ENCODE results near the gene CCDC187.
"Not testable (repeated sequence)": the region's sequence is repeated elsewhere in the genome, so short reads cannot be mapped to it uniquely, and the experiment has no call there.

Gene CCDC187

DNA sequence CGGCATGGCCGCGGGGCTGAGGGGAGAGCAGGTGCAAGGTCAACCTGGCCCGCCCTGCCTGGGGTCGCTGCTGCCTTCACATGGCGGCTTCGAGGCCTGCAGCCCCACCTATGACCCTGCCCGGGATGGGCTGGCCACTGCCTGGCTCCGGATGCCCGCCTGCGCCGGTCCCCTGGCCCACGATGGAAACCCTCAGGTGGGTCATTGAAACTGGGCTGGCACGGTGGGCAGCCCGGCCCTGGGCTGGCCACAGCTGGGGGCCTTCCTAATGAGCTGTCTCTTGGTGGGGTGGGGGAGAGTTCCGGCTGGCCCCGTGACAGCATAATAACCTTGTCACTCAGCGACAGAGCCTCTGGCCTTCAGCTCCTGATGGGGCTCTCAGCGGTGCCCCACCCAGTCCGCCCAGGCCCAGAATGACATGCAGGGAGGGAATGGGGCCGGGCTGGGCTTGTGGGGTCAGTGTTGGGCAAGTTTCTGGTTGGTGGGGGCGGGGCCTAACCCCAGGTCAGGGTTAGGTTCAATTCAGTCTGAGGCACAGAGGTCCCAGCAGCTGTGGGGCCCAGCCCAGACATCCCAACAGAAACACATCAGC is at the start of gene CCDC187:
CCDC187 (minus strand) TSS at position 270 of the 592 bp plus-strand sequence; CDS start at position 6, 264 bp downstream.
- DNase-seq (ENCODE audit: low read depth): no peak

DNA sequence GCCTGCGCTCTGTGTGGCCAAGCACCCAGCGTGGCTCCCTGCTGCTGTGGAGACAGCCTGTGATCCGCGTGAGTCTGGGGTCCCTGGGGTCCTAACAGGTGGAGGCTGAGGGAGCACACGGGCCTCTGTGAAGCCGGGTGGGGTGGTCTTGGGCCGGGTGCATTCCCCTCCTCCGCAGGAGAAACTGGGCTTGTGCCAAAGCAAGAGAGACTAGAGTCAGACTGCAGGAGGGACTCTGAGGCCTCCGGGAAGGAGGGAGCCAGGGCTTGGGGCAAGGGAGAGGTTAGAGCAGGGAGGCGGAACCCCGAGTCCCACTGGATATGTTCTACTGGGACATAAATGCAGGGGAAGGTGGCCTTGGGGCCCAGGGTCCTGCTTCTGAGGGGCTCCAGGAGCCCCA is 49.2 kb upstream of the CCDC187 start:
- no peak for DNase-seq (ENCODE audit: low read depth)

DNA sequence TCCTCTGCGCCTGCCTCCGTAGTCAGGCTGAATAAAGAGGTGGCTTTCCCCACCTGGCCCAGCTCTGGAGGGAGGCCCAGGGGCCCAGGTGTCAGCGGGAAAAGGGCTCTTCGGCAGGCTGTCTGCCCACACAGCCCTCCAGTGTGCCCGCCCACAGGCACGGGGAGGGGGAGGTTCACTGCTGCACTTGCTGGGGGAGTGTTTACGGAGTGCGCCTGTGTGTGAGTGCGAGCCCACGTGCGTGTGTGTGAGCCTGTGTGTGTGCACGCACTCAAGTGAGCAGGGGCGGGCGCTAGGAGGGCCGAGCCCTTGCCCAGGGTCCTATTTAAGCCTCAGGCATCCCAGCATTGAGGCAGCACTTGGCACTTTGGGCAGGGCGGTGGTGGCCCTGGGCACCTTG is 48.8 kb upstream of the CCDC187 start:
- no peak for DNase-seq (ENCODE audit: low read depth)

DNA sequence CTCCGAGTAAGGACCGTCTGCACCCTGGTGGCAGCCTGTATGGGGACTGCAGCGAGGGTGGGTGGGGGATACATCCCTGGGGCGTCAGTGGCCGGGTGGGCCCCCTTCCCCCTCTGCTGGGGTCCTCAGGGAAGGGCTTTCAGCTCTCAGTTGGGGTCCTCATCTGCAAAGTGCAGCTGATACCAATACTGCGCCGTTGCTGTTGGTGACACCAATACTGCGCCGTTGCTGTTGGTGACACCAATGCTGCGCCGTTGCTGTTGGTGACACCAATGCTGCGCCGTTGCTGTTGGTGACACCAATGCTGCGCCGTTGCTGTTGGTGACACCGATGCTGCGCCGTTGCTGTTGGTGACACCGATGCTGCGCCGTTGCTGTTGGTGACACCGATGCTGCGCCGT is 48.0 kb upstream of the CCDC187 start:
- DNase-seq (ENCODE audit: low read depth): not testable (repeated sequence)

DNA sequence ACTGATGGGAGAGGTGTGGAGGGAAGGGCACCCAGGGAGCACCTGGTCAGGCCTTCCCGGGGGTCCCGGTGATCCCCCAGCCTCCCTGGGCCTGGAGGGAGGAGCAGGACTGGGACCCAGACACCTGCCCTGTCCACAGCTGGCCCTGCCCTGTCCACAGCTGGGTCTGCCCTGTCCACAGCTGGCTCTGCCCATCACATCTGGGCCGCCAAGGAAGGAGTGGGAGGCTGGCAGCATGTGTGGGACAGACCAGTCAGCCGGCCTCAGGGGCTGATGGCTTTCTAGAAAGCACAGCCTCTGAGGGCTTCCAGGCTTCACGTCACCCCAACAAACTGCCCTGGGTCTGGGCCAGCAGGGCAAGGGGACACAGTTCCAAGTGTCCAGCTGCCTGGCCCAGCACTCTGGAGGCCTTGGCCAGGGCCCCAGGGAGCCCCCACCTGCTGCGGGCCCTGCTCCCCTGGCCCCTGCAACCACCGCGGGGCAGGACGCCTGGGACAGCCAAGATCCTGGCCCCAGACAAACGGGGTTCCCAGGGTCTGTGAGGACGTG is 47.4 kb upstream of the CCDC187 start:
- no peak for DNase-seq (ENCODE audit: low read depth)

DNA sequence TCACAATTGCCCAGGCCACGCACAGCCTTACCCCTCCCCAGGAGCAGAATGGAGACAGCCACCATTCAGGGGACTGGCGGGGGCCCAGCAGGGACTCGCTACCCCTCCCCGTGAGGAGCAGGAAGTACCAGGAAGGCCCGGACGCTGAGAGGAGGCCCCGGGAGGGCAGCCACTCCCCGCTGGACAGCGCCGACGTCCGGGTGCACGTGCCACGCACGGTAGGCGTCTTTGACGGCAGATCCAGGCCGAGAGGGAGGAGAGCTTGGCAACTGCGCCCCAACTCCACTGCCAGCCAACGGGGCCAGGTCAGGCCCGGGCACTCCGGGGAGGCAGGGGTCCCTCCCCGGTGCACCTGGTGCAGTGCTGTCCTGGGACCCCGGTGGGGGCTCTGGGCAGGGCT is 45.7 kb upstream of the CCDC187 start:
- DNase-seq (ENCODE audit: low read depth): no peak

DNA sequence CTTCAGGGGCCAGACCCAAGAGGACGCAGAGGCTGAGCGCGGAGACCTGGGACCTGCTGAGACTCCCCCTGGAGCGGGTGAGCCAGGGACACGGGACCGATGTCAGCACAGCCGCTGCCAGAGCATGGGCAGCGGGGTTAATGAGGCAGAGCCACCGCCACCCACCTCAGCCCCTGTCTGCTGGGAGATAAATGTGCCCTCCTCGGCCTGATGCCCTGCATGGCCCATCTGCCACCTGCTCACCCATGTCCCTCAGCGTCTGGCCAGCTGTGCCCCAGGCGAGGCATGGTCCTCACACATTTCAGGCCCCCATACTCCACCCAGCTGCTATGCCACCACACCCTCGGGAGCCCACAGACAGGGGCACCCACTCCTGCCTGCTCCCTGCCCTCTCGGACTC is 44.8 kb upstream of the CCDC187 start:
- no peak for DNase-seq (ENCODE audit: low read depth)

DNA sequence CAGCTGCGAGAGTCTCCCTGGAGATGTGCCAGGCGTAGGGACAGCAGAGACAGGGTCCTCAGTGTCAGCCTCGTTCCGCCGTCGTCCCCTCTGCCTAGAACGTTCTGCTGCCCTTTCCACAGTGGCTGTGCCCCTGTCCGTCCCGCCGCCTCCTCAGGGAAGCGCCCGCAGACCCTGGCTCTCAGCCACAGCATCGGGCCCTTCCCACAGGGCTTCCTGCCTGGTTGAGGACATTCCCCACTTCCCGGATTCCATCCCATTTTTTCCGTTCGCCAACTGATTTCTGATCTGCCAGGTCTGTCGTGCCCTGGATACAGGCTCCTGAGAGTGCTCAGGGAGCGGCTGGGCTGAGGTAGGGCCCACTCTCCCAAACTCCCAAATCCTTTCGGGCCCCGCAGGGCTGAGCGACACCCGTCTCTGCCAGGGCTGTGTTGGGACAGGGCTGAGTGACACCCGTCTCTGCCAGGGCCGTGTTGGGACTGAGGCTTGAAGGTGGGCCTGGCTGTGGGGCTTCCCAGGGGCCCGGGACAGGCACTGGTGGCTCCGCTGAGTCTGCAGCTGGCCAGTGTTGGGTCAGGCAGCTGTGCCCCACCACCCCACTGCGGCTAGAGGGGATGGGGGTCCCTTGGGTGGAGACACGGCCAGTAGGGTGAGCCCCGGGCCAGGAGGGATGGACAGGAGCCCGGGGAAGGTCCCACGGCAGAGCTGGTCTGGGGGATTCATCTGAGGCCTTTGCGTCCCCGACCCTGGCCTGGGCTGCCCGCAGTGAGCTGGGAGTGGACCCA is 43.8 kb upstream of the CCDC187 start:
- DNase-seq (ENCODE audit: low read depth): no peak

DNA sequence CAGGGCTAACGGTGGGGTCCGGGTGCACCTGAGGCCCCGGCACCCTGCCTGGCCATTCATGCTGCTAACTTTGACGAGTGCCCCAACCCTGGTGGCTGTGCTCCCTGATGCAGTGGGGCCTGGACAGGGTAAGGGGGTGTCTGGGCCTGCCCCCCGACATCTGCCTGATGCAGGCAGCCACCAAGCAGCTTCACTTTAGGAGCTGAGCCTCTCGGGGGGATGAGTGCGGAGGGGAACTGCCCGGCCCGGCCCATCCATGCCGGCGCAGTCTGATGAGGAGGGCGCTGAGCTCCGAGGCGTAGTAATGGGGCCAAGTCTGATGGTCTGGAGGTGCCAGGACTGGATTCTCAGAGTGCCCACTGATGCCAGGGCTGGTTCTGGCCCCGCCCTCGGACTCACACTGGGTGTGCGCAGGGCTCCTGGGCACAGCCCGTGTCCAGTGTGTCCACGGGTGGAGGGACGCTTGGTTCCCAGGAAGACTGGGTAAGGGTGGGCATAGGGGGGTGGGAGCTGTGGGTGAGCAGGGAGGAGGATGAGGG is 43.1 kb upstream of the CCDC187 start:
- DNase-seq (ENCODE audit: low read depth): no peak

DNA sequence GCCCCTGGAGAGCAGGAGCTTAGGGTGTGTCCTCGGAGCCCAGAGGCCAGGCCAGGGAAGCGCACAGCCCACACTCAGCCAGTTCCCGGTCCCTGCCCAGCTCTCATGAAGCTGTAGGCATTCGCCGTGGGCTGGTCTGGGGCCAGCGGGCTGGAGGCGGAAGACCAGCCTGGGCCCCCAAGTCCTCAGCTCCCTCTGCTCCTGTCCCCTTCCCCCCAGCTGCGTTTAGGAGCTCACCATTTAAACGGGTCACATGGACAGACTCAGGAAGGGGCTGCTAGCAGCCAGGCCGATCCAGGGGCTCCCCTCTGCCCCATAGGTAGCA is 42.2 kb upstream of the CCDC187 start:
- DNase-seq (ENCODE audit: low read depth): no peak

DNA sequence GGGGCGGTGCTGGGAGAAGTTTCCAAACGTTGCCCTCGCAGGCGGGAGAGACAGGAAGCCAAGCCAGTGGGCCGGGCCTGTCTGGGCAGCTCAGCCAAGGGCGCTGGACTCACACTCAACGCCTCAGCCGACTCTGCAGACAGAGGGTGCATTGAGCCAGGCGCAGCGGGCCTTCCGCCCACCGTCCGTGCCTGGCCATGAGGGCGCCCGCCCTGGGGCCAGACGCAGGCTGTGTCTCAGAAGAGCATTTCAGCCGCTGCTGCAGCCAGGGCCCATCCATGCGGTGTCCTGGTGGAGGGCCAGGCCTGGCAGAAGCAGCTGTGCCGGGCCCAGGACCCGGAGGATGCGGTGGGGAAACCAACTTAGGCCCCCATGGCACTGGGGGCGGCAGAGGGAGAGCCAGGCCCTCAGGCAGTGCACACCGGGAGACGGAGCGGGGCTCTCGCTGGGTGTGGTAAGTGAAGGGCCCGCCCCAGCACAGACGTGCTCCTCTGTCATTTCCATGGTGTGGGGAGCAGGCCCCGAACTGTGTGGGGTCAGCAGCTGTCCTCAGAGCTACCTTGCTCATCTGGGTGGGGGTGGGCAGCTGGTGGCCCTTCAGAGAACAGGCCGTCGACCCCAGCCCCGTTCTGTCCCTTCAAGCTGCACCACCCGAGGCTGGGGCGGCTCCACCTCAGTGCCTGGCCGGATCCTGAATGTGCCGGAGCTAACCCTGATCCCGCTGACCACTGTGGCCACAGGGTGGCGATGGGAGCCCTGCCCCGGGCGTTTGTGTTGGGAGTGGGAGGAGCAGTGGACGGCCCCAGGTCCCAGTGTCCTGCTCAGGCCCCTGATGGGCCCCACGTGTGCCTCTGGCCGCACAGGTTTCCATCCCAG is 41.6 kb upstream of the CCDC187 start:
- no peak for DNase-seq (ENCODE audit: low read depth)

DNA sequence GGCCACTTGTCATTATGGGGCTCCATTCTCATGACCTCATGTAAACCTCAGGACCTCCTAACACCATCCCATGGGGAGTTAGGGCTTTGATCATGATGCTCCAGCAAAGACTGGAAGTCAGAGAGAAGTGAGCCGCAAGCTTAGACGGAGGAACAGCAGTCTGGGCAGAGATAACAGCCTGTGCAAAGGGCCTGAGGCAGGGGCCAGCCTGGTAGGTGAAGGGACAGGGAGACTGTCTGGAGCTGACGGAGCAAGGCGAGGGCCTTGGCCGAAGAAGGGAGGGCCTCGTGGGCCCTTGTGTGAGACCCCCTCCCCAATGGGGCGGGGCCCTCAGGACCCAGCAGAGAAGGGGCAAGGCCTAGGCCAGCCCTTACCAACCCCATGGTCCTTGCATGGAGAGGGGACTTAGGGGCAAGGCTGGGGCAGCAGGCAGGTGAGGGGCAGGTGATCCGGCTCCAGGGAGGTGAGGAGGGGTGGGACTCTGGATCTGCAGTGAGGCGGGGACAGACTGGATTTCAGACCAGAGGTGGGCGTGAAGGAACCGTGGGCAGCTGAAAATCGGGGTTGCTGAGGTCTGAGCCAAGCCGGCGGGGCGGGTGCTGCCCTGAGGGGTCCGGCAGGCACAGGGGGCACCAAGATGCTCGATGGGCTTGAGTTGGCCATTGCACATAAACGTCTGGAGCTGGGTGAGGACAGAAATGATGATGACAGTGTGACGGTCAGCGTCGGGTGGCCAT is 40.8 kb upstream of the CCDC187 start:
- DNase-seq (ENCODE audit: low read depth): no peak

DNA sequence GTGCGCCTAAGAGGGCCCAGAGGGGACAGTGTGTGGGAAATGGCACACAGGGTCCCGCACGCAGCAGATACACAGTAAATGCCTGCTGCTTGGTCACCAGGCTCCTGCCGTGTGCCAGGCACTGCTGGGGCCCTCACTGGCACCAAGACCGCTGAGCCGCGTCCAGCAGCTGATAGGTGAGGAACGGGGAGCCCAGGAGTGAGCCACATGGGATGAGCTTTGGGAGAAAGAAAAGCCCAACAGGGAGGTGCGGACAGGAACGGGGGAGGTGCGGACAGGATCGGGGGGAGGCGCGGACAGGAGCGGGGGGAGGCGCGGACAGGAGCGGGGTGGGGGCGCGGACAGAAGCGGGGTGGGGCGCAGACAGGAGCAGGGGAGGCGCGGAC is 40.0 kb upstream of the CCDC187 start:
- no peak for DNase-seq (ENCODE audit: low read depth)

DNA sequence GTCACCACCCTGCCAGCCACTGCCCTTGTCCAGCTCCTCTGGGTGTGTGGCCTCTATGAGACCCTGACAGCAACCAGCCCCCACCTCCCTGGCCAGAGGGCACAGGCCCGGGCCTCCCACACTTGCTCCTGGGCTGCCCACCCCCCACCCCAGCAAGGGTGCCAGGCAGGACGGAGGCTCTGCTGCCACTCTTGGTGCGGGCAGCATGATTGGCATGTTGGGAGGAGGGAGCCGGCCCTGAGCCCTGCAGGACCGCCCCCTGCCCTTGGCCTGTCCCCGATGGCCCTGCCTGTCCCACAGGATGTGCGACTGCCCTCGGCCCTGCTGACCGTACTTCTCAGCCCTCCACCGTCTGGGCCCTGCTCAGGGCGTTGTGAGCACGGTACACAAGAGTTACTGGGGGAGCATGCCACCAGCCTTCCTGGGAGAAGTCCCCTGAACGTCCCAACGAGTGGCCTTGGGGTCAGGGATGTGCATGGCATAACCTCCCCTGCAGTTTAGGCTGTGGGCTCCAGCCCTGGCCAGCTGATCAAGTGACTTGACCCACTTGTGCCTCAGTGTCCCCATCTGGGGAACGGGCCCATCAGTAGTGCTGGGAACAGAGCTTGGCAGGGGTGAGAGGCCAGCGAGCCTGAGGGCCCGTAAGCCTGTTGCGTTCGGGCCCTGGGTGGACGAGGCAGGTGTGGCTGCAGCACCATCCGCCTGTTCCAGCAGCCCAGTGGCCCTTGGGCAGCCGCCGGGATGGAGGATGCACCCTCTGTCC is 39.4 kb upstream of the CCDC187 start:
- no peak for DNase-seq (ENCODE audit: low read depth)

DNA sequence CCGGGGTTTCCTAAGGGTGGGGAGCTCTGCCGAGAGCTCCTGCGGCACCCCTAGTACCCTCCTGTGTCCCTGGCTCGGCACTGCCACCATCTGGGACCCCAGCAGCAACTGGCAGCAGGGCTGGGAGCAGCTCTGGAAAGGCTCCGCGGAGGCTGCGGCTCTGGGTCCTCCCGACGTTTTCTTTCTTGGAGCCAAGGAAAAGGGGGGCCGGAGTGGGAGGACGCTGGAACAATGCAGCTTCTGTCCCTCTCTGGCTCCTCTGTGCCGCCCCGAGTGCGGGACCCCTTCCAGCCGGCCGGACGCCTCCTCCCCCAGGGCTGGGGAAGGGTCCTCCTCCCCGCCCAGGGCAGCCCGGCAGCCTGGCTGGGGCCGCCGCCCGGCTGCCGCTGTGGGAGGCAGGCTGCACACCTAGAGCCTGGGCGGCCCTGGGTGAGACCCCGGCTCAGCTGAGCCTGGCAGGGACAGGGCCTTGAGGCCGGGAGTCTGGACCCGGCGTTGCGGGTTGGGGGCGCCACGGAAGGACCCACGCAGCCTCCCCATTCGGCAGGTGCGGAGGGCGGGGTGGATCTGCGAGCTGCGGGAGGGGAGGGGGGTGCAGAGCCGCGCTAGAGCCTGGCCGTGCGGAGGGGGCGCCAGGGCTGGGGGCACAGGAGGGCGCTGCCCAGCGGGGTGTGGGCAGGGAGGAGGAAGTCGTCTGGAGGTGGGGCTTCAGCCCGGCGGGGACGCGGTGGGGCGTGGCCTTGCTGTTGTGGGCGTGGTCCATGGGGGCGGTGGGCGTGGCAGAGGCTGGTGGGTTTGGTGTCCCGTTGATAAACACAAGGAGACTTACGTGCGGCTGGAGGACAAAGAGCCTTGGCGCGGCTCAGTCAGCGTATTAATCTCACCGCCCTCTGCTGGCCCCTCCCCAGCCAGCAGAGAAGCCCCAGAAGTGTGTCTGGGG is 38.6 kb upstream of the CCDC187 start:
- no peak for DNase-seq (ENCODE audit: low read depth)

DNA sequence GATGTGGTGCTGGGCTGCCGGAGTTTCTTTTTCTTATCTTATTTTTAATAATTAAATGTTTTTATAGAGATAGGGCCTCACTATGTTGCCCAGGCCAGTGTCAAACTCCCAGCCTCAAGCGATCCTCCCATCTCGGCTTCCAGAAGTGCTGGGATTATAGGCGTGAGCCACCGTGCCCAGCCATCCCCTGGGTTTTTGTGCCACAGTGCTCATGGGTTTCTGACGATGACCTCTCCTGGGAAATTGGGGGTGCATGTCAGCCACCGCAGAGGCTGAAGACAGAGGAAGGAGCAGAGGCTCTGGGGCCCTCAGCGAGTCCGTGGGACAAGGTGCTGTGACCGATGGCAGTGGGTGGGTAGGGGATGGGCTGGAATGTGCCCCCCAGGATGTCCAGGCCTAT is 37.9 kb upstream of the CCDC187 start:
- no peak for DNase-seq (ENCODE audit: low read depth)

DNA sequence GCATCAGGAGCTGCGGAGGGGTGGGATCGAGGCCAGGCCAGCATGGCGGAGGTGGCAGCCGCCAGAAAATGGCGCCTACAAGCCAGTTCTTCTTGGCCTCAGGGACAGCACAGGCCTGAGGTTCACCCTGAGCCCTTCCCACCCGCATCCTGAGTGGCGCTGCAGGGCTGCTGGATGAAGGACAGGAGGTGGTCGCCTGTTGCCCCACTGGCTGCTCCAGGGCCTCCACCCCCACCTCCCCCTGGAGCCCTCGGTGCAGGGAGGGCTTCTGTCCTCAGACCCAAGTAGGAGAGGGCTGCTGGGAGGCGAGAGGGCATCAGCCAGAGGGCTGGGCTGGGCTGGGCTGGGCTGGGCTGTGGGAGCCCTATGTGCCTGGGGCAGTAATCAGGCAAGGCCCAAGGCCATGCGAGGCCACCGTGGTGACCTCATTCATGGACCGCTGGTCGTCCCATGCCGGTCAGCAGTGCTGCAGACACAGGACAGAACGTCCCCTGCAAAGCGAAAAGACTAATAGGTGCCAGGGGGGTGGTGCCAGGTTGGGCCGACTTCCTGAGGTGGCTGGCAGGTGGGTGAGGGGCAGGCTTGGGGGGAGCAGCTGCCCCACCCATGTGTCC is 37.3 kb upstream of the CCDC187 start:
- DNase-seq (ENCODE audit: low read depth): no peak

DNA sequence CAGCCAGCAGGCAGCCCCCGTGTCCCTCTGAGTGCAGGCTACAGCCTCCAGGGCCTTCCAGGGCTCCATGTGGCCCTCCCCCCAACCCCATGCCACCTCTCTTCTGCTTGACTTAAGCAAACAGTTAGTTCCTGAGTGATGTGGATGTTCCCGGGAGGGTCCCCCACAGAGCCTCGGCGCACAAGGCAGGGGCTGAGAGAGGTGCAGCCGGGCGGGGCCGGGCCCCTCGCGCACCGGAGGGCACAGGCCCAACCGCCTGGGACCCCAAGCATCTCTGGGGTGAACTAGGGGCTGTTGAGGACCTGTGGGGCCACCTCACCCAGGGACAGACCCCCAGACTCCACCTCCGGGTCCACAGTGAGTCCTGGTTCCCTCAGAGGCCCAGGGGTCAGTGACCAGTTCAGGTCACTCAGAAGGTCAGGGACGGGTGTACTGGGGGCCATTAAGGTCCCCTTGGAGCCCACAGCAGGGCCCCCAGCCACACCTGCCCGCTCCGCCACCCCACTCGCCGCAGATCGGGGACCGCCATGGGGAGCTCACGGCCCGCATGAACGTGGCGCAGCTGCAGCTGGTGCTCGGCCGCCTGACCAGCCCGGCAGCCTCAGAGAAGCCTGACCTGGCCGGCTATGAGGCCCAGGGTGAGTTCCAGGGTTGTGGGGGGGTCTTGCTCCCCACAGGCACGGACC is 36.6 kb upstream of the CCDC187 start:
- DNase-seq (ENCODE audit: low read depth): no peak

DNA sequence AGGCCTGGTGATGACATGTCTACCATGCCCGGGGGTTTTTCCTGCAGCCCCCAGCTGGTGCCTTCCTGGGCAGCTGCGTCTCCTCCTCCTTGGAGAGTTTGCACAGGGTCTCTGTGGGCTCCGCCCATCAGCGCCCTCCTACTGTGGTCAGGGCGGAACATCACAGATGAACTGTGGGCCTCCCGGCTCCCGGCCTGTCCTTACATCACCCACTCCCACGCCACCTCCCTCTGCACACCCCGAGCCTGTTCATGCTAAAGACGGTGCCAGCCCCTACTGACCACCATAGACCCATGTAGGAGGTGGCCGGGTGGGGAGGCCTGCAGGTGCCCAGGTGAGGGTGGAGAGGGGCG is 36.0 kb upstream of the CCDC187 start:
- no peak for DNase-seq (ENCODE audit: low read depth)
